ENCODE data around the gene MPO.

GRCh38 chr17:58281511-58282011 is 826 bp upstream of the MPO start:
- no peak for TF ChIP-seq NRF1 (conservative IDR thresholded peaks at IDR 0.05; ENCODE audit: low read depth, low read length)
- no peak for TF ChIP-seq CBX3 (IDR thresholded peaks at IDR 0.05; ENCODE audit: borderline replicate concordance, low read depth)
- TF ChIP-seq CREB1 (IDR thresholded peaks at IDR 0.05; ENCODE audit: low read depth): no peak
- TF ChIP-seq CTCF (IDR thresholded peaks at IDR 0.05 in 2 of 3, conservative IDR thresholded peaks at IDR 0.05 in 1 of 3; ENCODE audit: control insufficient read depth in 2 of 3, extremely low read depth in 1 of 3, insufficient read depth in 1 of 3, low read depth in 3 of 3, low read length in 3 of 3): no peak
- TF ChIP-seq EZH2 (IDR thresholded peaks at IDR 0.05; ENCODE audit: borderline replicate concordance, control insufficient read depth, low read depth, low read length): no peak
- TF ChIP-seq ZBTB33 (IDR thresholded peaks at IDR 0.05): no peak
- no peak for TF ChIP-seq POLR2A (IDR thresholded peaks at IDR 0.05; ENCODE audit: low read depth, low read length)
- no peak for TF ChIP-seq MAX (IDR thresholded peaks at IDR 0.05; ENCODE audit: low read depth, low read length)

Data from GM12878 (cell line).